Hepatic stellate cell (primary cell): ENCODE results near the gene ZNF732.
"Not testable (repeated sequence)": the region's sequence is repeated elsewhere in the genome, so short reads cannot be mapped to it uniquely, and the experiment has no call there.

ENCODE experiments used
- DNase-seq: peaks from one replicate; pipeline ENCODE4 v3.0.0; 2011; ENCODE audit warnings: low spot score

The ZNF732 gene

GRCh38 chr4:304969-305680 lies at the start of gene ZNF732:
Gene ZNF732 (minus strand): TSS chr4:305474. CDS start chr4:305310, 164 bp downstream.
- DNase-seq, result peak; percentile 69

DNA sequence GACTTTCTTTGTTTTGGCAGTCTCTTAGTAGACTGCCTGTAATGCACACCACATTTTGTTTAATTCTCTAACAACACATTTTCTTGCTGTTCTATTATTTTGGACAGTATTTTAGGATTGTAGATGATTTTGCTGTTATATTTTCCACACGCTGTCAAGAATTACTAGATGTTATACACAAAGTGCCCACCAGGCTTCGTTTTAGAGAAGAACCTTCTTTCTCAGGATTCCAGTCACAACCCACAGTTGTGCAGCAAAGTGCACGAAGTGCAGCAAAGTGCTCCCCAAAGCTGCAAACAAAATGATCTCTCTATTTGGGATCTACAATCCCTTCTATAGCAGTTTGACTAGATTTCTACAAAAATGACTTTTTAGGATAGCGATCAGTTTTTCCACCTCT lies 34.7 kb upstream of the ZNF732 start:
- no peak for DNase-seq

GRCh38 chr4:338759-339097 lies 33.5 kb upstream of the ZNF732 start:
- DNase-seq, result no peak

- DNase-seq, result peak; percentile 40
Observed at GRCh38 chr4:337932-338758, 32.9 kb upstream of the ZNF732 start.

GRCh38 chr4:337143-337931 lies 32.1 kb upstream of the ZNF732 start, which contains the start of gene ZNF141:
Gene ZNF141 (plus strand): TSS chr4:337814. CDS start chr4:337984, 170 bp downstream.
- DNase-seq, result peak; percentile 100

DNA sequence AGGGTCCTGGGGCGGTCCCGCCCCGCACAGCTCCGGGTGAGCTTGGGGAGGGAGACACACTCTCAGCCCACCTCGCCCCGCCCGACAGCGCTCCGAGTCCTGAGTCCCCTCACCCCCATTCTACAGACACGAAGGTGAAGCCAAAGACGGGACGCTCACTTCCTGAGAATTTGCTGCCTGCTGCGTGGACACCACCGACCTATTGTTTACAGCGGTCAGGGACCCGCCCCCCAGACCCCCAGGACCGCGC lies 31.5 kb upstream of the ZNF732 start:
- no peak for DNase-seq

- DNase-seq, result peak; percentile 14
Observed at GRCh38 chr4:336099-336892, 31.0 kb upstream of the ZNF732 start.

- no peak for DNase-seq
Observed at GRCh38 chr4:335515-335914, 30.2 kb upstream of the ZNF732 start.

DNA sequence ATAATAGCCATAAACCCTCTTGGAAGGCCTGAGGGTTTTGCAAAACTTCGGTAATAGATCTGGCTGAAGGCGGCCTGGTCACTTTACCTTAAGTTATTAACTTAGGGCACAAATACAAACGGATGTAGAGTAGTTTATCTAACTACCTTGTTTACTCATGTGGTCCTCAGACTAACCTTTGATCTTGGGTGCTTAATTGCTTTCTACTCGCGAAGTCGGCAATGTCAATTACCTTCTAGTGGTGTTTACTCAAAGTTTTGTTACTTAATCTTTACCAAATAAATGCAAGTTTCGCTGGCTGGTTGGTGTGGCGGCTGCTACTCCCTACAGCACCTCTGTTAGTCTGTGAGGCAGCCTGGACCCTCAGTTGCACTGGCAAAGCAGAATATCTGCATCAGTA lies 23.5 kb upstream of the ZNF732 start:
- no peak for DNase-seq

- no peak for DNase-seq
Observed at GRCh38 chr4:314296-314903, 9.1 kb upstream of the ZNF732 start.

GRCh38 chr4:309807-310206 lies 4.5 kb upstream of the ZNF732 start:
- DNase-seq, result no peak

- DNase-seq, result no peak
Observed at GRCh38 chr4:306551-306961, 1.3 kb upstream of the ZNF732 start.

- DNase-seq, result not testable (repeated sequence)
Observed at GRCh38 chr4:304516-304915, 758 bp downstream of the ZNF732 start.

DNA sequence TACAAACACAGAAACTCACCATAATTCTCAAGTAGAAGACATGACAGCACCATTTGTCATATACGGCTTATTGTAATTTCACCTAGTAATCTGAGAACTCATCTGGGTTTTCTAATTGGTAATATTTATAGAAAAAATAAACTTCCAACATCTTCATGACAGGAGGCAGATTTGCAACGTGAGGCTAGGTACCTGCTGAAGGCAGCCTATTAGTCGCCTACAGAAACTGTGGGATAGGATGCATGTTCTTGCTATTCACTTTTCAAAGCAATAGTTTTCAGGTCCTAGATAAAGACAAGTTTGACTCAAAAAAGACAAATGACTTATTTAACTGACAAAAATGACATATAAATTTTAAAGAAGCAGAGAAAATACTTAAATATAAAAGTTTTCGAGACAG lies 2.9 kb downstream of the ZNF732 start:
- DNase-seq, result no peak

DNA sequence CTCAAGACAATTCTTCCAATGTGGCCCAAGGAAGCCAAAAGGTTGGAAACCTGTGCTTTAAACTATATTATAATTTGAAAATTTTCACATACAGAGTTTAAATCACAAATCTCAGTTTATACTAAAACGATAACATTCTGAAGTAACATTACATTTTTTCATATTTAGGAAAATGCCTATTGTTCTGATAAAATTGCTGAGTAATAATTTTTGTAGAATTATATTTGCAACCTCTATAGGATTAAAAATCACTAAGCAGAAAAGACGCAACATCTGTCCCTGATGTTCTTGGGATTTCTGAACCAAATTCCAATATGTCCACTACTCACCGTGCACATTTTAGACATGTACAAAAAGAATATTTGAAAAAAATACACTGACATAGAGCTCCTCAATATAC lies 10.5 kb downstream of the ZNF732 start:
- no peak for DNase-seq

- DNase-seq, result no peak
Observed at GRCh38 chr4:288891-289290, 16.4 kb downstream of the ZNF732 start.

DNA sequence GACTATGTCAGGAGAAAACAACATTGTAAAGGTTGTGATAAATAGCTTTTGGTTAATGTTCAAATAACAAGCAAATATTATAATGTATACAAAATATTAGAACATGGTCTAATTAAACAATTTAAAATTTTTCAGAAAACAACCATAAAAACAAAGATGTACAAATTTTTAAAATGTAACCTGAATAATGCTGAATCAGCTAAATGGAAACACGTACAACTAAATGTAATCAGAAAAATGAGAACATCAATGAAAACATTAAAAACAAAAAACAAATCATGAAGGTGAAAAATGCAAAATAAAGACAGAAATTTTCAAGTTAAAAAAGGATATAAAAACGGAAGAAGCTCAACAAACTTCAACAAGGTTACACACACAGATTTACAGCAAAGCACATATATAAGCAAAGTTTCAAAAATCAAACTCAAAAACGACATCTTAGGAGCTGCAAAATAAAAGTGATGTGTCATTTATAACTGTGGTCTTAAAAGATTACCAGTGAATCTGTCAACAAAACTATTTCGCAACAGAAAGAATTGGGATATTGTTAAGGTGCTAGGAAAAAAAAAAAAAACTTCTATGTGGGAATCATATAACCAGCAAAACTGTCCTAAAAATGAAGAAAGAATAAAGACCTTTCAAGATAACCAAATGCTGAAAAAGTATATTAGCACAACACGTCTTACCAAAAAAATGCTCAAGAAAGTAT lies 31.8 kb downstream of the ZNF732 start:
- no peak for DNase-seq

DNA sequence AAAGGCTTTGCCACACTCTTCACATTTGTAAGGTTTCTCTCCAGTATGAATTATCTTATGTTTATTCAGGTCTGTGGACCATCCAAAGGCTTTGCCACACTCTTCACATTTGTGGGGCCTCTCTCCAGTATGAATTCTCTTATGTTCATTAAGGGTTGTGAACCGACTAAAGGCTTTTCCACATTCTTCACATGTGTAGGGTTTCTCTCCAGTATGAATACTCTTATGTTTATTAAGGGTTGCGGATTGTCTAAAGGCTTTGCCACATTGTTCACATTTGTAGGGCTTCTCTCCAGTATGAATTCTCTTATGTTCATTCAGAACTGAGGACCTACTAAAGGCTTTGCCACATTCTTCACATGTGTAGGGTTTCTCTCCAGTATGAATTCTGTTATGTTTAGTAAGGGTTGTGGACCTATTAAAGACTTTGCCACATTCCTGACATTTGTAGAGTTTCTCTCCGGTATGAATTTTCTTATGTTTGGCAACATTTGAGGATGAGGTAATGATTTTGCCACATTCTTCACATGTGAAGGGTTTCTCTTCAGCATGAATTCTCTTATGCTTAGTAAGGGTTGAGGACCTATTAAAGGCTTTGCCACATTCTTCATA lies 33.7 kb downstream of the ZNF732 start:
- no peak for DNase-seq

DNA sequence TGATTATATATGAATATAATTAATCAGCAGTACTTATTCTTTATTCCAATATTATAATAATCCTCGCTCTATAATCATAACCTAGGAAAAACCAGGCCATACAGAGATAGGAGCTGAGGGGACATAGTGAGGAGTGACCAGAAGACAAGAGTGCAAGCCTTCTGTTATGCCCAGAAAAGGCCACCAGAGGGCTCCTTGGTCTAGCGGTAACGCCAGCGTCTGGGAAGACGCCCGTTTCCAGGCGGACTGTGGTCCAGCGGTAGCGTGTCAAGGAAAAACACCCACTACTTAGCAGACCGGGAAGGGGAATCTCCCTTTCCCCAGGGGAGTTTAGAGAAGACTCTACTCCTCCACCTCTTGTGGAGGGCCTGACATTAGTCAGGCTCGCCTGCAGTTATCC lies 46.0 kb downstream of the ZNF732 start:
- DNase-seq, result not testable (repeated sequence)

GRCh38 chr4:256492-256891 lies 48.8 kb downstream of the ZNF732 start:
- no peak for DNase-seq
